ENCODE data around the gene ZBTB37.
"Not testable (repeated sequence)": the region's sequence is repeated elsewhere in the genome, so short reads cannot be mapped to it uniquely, and the experiment has no call there.

Gene ZBTB37

DNA sequence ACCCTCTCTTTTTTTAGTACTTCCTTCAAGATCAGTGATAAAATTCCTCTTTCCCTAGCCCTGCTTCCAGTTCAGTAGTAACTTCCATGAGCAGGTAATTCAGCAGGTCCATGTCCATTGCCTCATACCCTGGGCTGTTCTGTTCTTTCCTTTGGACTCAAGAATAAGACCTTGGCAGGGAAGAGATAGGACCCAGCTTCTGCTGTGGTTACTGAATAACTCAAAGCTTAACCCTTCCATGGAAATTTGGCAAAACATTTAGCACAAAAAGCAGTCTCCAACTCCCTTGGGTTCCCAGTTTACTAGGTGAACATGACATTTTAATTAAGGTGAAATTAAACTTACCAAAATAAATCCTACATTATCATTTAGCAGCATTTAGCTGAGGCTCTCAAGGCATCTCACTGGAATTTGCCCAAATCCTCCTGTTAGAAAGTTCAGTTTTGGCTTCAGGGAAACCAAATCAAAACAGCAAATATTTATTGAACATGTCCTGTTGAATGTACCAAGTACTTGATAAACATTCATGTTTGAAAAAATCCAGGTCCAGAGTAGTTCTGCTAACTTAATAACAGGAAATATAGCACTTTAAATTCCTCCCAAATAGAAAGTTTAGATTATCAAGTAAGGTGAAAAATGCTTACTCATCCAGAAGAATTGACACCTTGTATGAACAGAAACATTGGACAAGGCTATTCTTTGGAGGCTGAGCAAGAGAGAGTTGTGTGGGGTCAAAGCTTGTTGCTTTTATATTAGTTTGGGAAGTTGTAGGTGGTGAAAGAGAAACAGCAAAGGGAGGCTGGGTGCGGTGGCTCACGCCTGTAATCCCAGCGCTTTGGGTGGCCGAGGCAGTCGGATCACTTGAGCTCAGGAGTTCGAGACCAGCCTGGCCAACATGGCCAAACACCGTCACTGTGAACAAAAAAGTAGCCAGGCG lies 57.4 kb downstream of the ZBTB37 start:
- H3K4me3 ChIP-seq (ENCODE audit: low read length) = no peak overlapping the region
- no peaks in the 10 kb centered on the region for H3K79me2 ChIP-seq (ENCODE audit: low read length)
- H4K20me1 ChIP-seq (ENCODE audit: insufficient read depth, low read length) = no peaks in the 10 kb centered on the region
- H3K4me2 ChIP-seq (ENCODE audit: low read length) = no peak overlapping the region
- no peak overlapping the region for H3K27ac ChIP-seq (ENCODE audit: low read length)
- no peaks in the 10 kb centered on the region for H3K4me1 ChIP-seq (ENCODE audit: low read length)
- TF ChIP-seq, protein P1, sequence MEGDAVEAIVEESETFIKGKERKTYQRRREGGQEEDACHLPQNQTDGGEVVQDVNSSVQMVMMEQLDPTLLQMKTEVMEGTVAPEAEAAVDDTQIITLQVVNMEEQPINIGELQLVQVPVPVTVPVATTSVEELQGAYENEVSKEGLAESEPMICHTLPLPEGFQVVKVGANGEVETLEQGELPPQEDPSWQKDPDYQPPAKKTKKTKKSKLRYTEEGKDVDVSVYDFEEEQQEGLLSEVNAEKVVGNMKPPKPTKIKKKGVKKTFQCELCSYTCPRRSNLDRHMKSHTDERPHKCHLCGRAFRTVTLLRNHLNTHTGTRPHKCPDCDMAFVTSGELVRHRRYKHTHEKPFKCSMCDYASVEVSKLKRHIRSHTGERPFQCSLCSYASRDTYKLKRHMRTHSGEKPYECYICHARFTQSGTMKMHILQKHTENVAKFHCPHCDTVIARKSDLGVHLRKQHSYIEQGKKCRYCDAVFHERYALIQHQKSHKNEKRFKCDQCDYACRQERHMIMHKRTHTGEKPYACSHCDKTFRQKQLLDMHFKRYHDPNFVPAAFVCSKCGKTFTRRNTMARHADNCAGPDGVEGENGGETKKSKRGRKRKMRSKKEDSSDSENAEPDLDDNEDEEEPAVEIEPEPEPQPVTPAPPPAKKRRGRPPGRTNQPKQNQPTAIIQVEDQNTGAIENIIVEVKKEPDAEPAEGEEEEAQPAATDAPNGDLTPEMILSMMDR (IDR thresholded peaks at IDR 0.05; ENCODE audit: low read depth, low read length) = no peak
- TF ChIP-seq EZH2phosphoT487 (IDR thresholded peaks at IDR 0.05; ENCODE audit: low read depth) = no peak
- H3K9ac ChIP-seq (ENCODE audit: low read length) = no peak overlapping the region
- H2AFZ ChIP-seq (ENCODE audit: low read depth, low read length) = no peak overlapping the region
- 0 out of 2 replicates have a peak, but pooled peaks cover 4% of the 10 kb centered on the region for H3K27me3 ChIP-seq (ENCODE audit: low read depth, low read length)
- H3K36me3 ChIP-seq (replicated peaks; ENCODE audit: low read depth, low read length) = peaks cover 4% of the 10 kb centered on the region
- no peaks in the 10 kb centered on the region for H3K9me3 ChIP-seq (ENCODE audit: insufficient read depth, low read length)

DNA sequence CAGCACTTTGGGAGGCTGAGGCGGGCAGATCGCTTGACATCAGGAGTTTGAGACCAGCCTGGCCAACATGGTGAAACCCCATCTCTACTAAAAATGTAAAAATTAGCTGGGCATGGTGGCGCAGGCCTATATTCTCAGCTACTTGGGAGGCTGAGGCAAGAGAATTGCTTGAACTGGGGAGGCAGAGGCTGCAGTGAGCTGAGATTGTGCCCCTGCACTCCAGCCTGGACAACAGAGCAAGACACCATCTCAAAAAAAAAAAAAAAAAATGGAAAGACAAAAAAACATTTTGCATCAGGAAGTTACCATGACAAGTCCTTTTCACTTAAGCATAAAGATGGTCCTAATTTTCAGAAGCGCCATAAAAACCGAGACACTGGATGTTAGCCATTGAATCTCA lies 62.4 kb downstream of the ZBTB37 start:
- not testable (repeated sequence) for H3K4me1 ChIP-seq (ENCODE audit: low read length); H3K27ac ChIP-seq (ENCODE audit: low read length); H3K9ac ChIP-seq (ENCODE audit: low read length); H3K4me3 ChIP-seq (ENCODE audit: low read length); H2AFZ ChIP-seq (ENCODE audit: low read depth, low read length); H3K4me2 ChIP-seq (ENCODE audit: low read length); H3K27me3 ChIP-seq (ENCODE audit: low read depth, low read length); H3K9me3 ChIP-seq (ENCODE audit: insufficient read depth, low read length); H4K20me1 ChIP-seq (ENCODE audit: insufficient read depth, low read length); H3K79me2 ChIP-seq (ENCODE audit: low read length)
- H3K36me3 ChIP-seq (replicated peaks; ENCODE audit: low read depth, low read length) = peaks cover 25% of the 10 kb centered on the region

DNA sequence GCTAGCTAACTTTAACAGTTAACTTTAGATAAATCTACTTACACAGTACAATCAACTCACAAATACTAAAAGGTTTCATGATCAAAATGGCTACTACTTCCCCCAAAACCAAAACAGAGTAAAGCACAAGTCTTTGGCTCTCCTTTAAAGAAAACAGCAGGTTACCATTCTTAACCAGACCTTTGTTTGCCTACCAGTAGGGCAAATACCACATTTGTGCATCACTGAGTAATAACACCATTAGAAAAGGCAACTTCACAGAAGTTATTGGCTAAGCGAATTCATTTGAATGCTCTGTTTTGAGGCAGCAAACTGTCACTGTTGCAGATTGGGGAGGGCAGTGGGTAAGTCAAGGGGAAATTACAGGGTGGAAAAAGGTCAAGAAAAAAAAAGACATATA lies 66.3 kb downstream of the ZBTB37 start:
- no peak overlapping the region for H3K27ac ChIP-seq (ENCODE audit: low read length)
- no peak overlapping the region for H3K4me2 ChIP-seq (ENCODE audit: low read length)
- H3K4me1 ChIP-seq (ENCODE audit: low read length) = peaks cover 11% of the 10 kb centered on the region
- H3K79me2 ChIP-seq (ENCODE audit: low read length) = no peaks in the 10 kb centered on the region
- H3K4me3 ChIP-seq (ENCODE audit: low read length) = no peak overlapping the region
- no peaks in the 10 kb centered on the region for H4K20me1 ChIP-seq (ENCODE audit: insufficient read depth, low read length)
- H3K36me3 ChIP-seq (replicated peaks; ENCODE audit: low read depth, low read length) = peaks cover 45% of the 10 kb centered on the region
- H3K9me3 ChIP-seq (ENCODE audit: insufficient read depth, low read length) = no peaks in the 10 kb centered on the region
- no peak for TF ChIP-seq EZH2phosphoT487 (IDR thresholded peaks at IDR 0.05; ENCODE audit: low read depth)
- no peak overlapping the region for H2AFZ ChIP-seq (ENCODE audit: low read depth, low read length)
- H3K9ac ChIP-seq (ENCODE audit: low read length) = no peak overlapping the region
- no peaks in the 10 kb centered on the region for H3K27me3 ChIP-seq (ENCODE audit: low read depth, low read length)

DNA sequence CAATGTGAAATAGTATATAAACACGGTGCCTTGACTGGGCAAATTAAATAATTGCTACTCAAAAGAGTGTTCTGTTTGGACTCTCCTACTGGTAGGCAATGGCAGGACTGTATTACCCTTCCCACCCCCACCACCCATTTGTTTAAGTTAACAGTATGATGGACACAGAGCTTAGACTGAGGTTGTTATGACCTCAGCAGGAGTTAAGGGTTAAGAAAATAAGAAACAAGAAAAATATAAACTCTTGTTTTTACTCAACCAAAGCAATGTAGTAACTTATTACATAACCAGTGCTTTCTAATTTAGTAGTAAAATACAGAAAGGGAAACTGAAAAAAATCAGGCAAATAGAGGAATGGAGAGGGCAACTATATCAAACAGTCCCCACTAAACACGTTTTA lies 68.9 kb downstream of the ZBTB37 start:
- no peaks in the 10 kb centered on the region for H3K79me2 ChIP-seq (ENCODE audit: low read length)
- H3K9me3 ChIP-seq (ENCODE audit: insufficient read depth, low read length) = no peaks in the 10 kb centered on the region
- no peaks in the 10 kb centered on the region for H4K20me1 ChIP-seq (ENCODE audit: insufficient read depth, low read length)
- no peak overlapping the region for H3K4me3 ChIP-seq (ENCODE audit: low read length)
- H3K4me1 ChIP-seq (ENCODE audit: low read length) = peaks cover 11% of the 10 kb centered on the region
- no peaks in the 10 kb centered on the region for H3K27me3 ChIP-seq (ENCODE audit: low read depth, low read length)
- H2AFZ ChIP-seq (ENCODE audit: low read depth, low read length) = no peak overlapping the region
- H3K27ac ChIP-seq (ENCODE audit: low read length) = no peak overlapping the region
- peaks cover 40% of the 10 kb centered on the region for H3K36me3 ChIP-seq (replicated peaks; ENCODE audit: low read depth, low read length)
- peak overlapping the region; percentile 18 for H3K4me2 ChIP-seq (ENCODE audit: low read length)
- no peak for TF ChIP-seq EZH2phosphoT487 (IDR thresholded peaks at IDR 0.05; ENCODE audit: low read depth)
- TF ChIP-seq, protein P1 (IDR thresholded peaks at IDR 0.05; ENCODE audit: low read depth, low read length) = no peak
- H3K9ac ChIP-seq (ENCODE audit: low read length) = no peak overlapping the region

DNA sequence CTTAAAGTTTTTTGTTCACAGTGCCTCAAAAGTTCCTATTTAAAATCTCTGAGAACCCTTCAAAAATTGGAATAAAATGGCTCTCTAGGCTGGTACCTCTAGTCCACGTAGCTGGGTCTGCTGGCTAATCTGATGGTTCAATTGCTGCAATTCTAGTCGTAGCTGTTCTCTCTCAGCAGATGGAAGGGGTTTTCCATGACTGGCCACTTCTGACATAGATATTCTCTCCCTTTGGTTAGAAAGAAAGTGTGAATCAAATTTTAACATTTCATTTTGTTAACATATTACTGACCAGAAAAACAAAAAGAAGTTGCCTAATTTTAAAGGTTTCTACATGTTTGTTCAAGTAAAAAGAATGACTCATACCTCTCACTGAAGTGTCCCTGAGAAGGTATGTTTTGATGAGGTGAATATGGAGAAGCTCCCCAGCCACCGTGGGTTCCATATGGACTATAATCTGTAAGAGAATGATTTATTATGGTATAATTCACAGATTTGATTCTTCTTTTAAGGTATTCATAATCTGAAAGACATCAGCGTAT lies 78.3 kb downstream of the ZBTB37 start:
- Histone ChIP-seq H3K9me3 (ENCODE audit: insufficient read depth, low read length) (no peaks in the 10 kb centered on the region), H4K20me1 (ENCODE audit: insufficient read depth, low read length) (no peaks in the 10 kb centered on the region), H3K4me2 (ENCODE audit: low read length) (no peak overlapping the region), H3K4me3 (ENCODE audit: low read length) (no peak overlapping the region), H3K9ac (ENCODE audit: low read length) (no peak overlapping the region), H2AFZ (ENCODE audit: low read depth, low read length) (no peak overlapping the region), H3K79me2 (ENCODE audit: low read length) (no peaks in the 10 kb centered on the region), H3K27ac (ENCODE audit: low read length) (no peak overlapping the region), H3K27me3 (ENCODE audit: low read depth, low read length) (no peaks in the 10 kb centered on the region), H3K36me3 (replicated peaks; ENCODE audit: low read depth, low read length) (peaks cover 48% of the 10 kb centered on the region), H3K4me1 (ENCODE audit: low read length) (no peaks in the 10 kb centered on the region)
- TF ChIP-seq EZH2phosphoT487 (IDR thresholded peaks at IDR 0.05; ENCODE audit: low read depth) = no peak
- TF ChIP-seq, protein P1 (IDR thresholded peaks at IDR 0.05; ENCODE audit: low read depth, low read length) = no peak
